Gastrocnemius medialis (tissue), 4 donors: ENCODE results near the gene PRR22. TPM values are rescaled to one million over a fixed set of nuclear protein-coding genes. Genes with fewer than 3 reads are reported as not detected.

Experiments used
- ATAC-seq, 2 donors: fragments of 150-250 bp; one replicate each; pipeline ENCODE4 v1.9.1; 2016
- DNase-seq, 2 donors: peaks; one replicate each; pipeline ENCODE4 v3.0.0-alpha.2; 2019
- H3K27ac ChIP-seq, 4 donors: fragments of 200-600 bp; sonication (generic); 1 replicate in 1 of 4; 2 replicates in 3 of 4; pipeline ENCODE4 v1.5.1; 2016 to 2018; ENCODE audit warnings: mild to moderate bottlenecking in 2 of 4, moderate library complexity in 1 of 4
- H3K27me3 ChIP-seq, 3 donors: fragments of 200-600 bp; sonication (generic) in 2 of 3; 1 replicate in 1 of 3; 2 replicates in 2 of 3; pipeline versions ENCODE4 v1.5.1 to v1.6.0; 2016 to 2019; ENCODE audit warnings: mild to moderate bottlenecking in 1 of 3, moderate library complexity in 1 of 3
- H3K36me3 ChIP-seq, 2 donors: fragments of 200-600 bp; sonication (generic) in 1 of 2; one replicate each; pipeline ENCODE4 v1.5.1; 2017 to 2018
- H3K4me1 ChIP-seq, 2 donors: fragments of 200-600 bp; sonication (generic) in 1 of 2; one replicate each; pipeline ENCODE4 v1.5.1; 2016 to 2017; ENCODE audit warnings: mild to moderate bottlenecking in 2 of 2
- H3K4me3 ChIP-seq, 4 donors: fragments of 200-600 bp; sonication (generic) in 3 of 4; 1 replicate in 1 of 4; 2 replicates in 3 of 4; pipeline ENCODE4 v1.5.1; 2016 to 2019; ENCODE audit warnings: mild to moderate bottlenecking in 2 of 4
- H3K9me3 ChIP-seq, 3 donors: fragments of 200-600 bp; sonication (generic) in 2 of 3; 1 replicate in 1 of 3; 2 replicates in 2 of 3; pipeline ENCODE4 v1.5.1; 2016 to 2019
- CTCF ChIP-seq, 5 experiments: fragments of 450-650 bp in 3 of 5; fragments of 200-600 bp in 2 of 5; sonication (generic) in 2 of 5; IDR thresholded peaks in 4 of 5; conservative IDR thresholded peaks in 1 of 5; 1 replicate in 4 of 5; 2 replicates in 1 of 5; pipeline ENCODE4 v1.5.1; 2016 to 2019; ENCODE audit warnings: antibody characterized with exemption in 5 of 5, mild to moderate bottlenecking in 3 of 5, moderate library complexity in 3 of 5
- POLR2A ChIP-seq, 2 donors: fragments of 450-650 bp; IDR thresholded peaks; one replicate each; pipeline ENCODE4 v1.6.1; 2017; ENCODE audit warnings: antibody characterized with exemption in 2 of 2, mild to moderate bottlenecking in 2 of 2, moderate library complexity in 2 of 2
- in situ Hi-C, 4 donors: fragments of 200-750 bp; cut with MboI; loops; one replicate each; pipeline versions ENCODE4 v1.15.0 to v1.8.0; 2017; ENCODE audit warnings: low sequenced_read_pairs in 4 of 4
- intact Hi-C: fragments of 100-400 bp; cut with DNase I; formaldehyde crosslinking; loops from one replicate; pipeline ENCODE4 v1.15.1; 2023; ENCODE audit warnings: low total_unique reads
- total RNA-seq, 4 donors: library from RNA; depleted of rRNA; stranded (reverse); fragments of >200 nt; gene quantifications; one replicate each; pipeline versions ENCODE4 v1.1.0 to v1.2.3, GENCODE V29; 2016

PRR22 gene
- total RNA-seq, 4 donors from 2014 or later = 0.24 to 1.0 TPM; not detected in 2

GRCh38 chr19:5798244-5798643 is 13.7 kb upstream of the PRR22 start:
- no peaks in the 10 kb centered on the region for H3K4me1 ChIP-seq
- ATAC-seq (no peak), DNase-seq (no peak)
- no peaks in the 10 kb centered on the region for H3K9me3 ChIP-seq
- intact Hi-C loops = no loop called here
- no peaks in the 10 kb centered on the region for H3K36me3 ChIP-seq
- peaks cover 42 to 50% (median 45%) of the 10 kb centered on the region in 3 donors for H3K27me3 ChIP-seq
- H3K27ac ChIP-seq = no peak overlapping the region
- no peak overlapping the region for H3K4me3 ChIP-seq
- TF ChIP-seq POLR2A (IDR thresholded peaks at IDR 0.05) (no peak), CTCF (IDR thresholded peaks at IDR 0.05 in 4 of 5, conservative IDR thresholded peaks at IDR 0.05 in 1 of 5) (no peak)
- in situ Hi-C loops = no loop called here

- H3K9me3 ChIP-seq = no peaks in the 10 kb centered on the region
- no peaks in the 10 kb centered on the region for H3K36me3 ChIP-seq
- peaks cover 14 to 22% (median 17%) of the 10 kb centered on the region in 3 donors for H3K27me3 ChIP-seq
- H3K4me3 ChIP-seq = no peak overlapping the region
- intact Hi-C loops (no loop called here), in situ Hi-C loops (no loop called here)
- ATAC-seq (no peak), DNase-seq (no peak)
- H3K4me1 ChIP-seq = no peaks in the 10 kb centered on the region
- no peak overlapping the region for H3K27ac ChIP-seq
- TF ChIP-seq CTCF (IDR thresholded peaks at IDR 0.05 in 4 of 5, conservative IDR thresholded peaks at IDR 0.05 in 1 of 5) (no peak), POLR2A (IDR thresholded peaks at IDR 0.05) (no peak)
Measured at GRCh38 chr19:5795382-5795919, 10.9 kb upstream of the PRR22 start.

- no peak overlapping the region for H3K4me3 ChIP-seq
- TF ChIP-seq POLR2A (IDR thresholded peaks at IDR 0.05) (no peak), CTCF (IDR thresholded peaks at IDR 0.05 in 4 of 5, conservative IDR thresholded peaks at IDR 0.05 in 1 of 5) (no peak)
- in situ Hi-C loops = no loop called here
- H3K27me3 ChIP-seq = peaks cover 0 to 4% (median 0%) of the 10 kb centered on the region in 3 donors
- no peak for ATAC-seq
- H3K4me1 ChIP-seq = peaks cover 7 to 8% of the 10 kb centered on the region in 2 donors
- intact Hi-C loops = loop anchor here (5.0 kb wide), 2 partner anchors 171 to 184 kb away; partner anchors contain the start of genes RANBP3, SAFB and SAFB2
- no peak overlapping the region for H3K27ac ChIP-seq
- peaks cover 0 to 18% of the 10 kb centered on the region in 2 donors for H3K36me3 ChIP-seq
- no peaks in the 10 kb centered on the region for H3K9me3 ChIP-seq
- DNase-seq = no peak
Measured at GRCh38 chr19:5793188-5793587, 8.6 kb upstream of the PRR22 start.

GRCh38 chr19:5792224-5792623 is 7.7 kb upstream of the PRR22 start:
- no peak for DNase-seq
- Histone ChIP-seq H3K9me3 (no peaks in the 10 kb centered on the region), H3K27ac (no peak overlapping the region), H3K27me3 (peaks cover 0 to 4% (median 0%) of the 10 kb centered on the region in 3 donors), H3K4me3 (no peak overlapping the region), H3K36me3 (peaks cover 0 to 27% of the 10 kb centered on the region in 2 donors), H3K4me1 (peaks cover 7 to 8% of the 10 kb centered on the region in 2 donors)
- ATAC-seq = no peak
- TF ChIP-seq POLR2A (IDR thresholded peaks at IDR 0.05) = no peak
- no peak for TF ChIP-seq CTCF (IDR thresholded peaks at IDR 0.05 in 4 of 5, conservative IDR thresholded peaks at IDR 0.05 in 1 of 5)
- in situ Hi-C loops (no loop called here), intact Hi-C loops (loop anchor here (5.0 kb wide), 2 partner anchors 170 to 185 kb away; partner anchors contain the start of genes RANBP3, SAFB and SAFB2)
